NCI-H1436 (cell line): ENCODE results near the gene SLX9.

Experiments used
- DNase-seq: peaks from one replicate; lab custom pipeline; 2025; lab: John Stamatoyannopoulos, UW

Gene SLX9

GRCh38 chr21:45003331-45004058 is 63.7 kb downstream of the SLX9 start:
- DNase-seq = no peak

- DNase-seq = no peak
These were observed 64.2 kb downstream of the SLX9 start for GRCh38 chr21:45004059-45004422.

- DNase-seq = no peak
These were observed 64.8 kb downstream of the SLX9 start for GRCh38 chr21:45004481-45005247.

GRCh38 chr21:45006536-45007095 is 66.8 kb downstream of the SLX9 start:
- DNase-seq = no peak

GRCh38 chr21:45009616-45010015 is 69.8 kb downstream of the SLX9 start:
- DNase-seq = no peak

- DNase-seq = no peak
These were observed 70.3 kb downstream of the SLX9 start for GRCh38 chr21:45010096-45010495.

GRCh38 chr21:45010860-45011259 is 71.0 kb downstream of the SLX9 start:
- DNase-seq = no peak

- no peak for DNase-seq
These were observed 71.6 kb downstream of the SLX9 start for GRCh38 chr21:45011426-45011825.

- DNase-seq = no peak
These were observed 72.3 kb downstream of the SLX9 start for GRCh38 chr21:45011911-45012661.

GRCh38 chr21:45012662-45013259 is 72.9 kb downstream of the SLX9 start:
- DNase-seq = no peak

GRCh38 chr21:45013260-45013841 is 73.5 kb downstream of the SLX9 start:
- no peak for DNase-seq

GRCh38 chr21:45014747-45015468 is 75.1 kb downstream of the SLX9 start:
- DNase-seq = no peak

- no peak for DNase-seq
These were observed 75.6 kb downstream of the SLX9 start for GRCh38 chr21:45015469-45015860.

GRCh38 chr21:45016031-45016405 is 76.2 kb downstream of the SLX9 start:
- no peak for DNase-seq

GRCh38 chr21:45016406-45017038 is 76.7 kb downstream of the SLX9 start:
- DNase-seq = no peak

GRCh38 chr21:45017039-45017960 is 77.5 kb downstream of the SLX9 start:
- DNase-seq = no peak

- no peak for DNase-seq
These were observed 78.6 kb downstream of the SLX9 start for GRCh38 chr21:45018131-45019075.
